HL-60 (cell line): ENCODE data around the gene KPRP.

ENCODE experiments used
- CTCF ChIP-seq: IDR thresholded peaks from one replicate; pipeline ENCODE4 v1.5.1; 2011; ENCODE audit warnings: low read length, control low read depth, inconsistent platforms; ENCODE audit not compliant: insufficient read depth
- GABPA ChIP-seq: IDR thresholded peaks from 2 replicates; pipeline ENCODE4 v1.6.1; 2012; ENCODE audit warnings: low read depth
- POLR2AphosphoS5 ChIP-seq: IDR thresholded peaks from 2 replicates; pipeline ENCODE4 v1.6.1; 2012; ENCODE audit warnings: low read depth
- REST ChIP-seq: IDR thresholded peaks from 2 replicates; pipeline ENCODE4 v1.6.1; 2012; ENCODE audit warnings: low read depth; ENCODE audit not compliant: insufficient replicate concordance
- SPI1 ChIP-seq: IDR thresholded peaks from 2 replicates; pipeline ENCODE4 v1.6.1; 2012; ENCODE audit warnings: low read depth, mild to moderate bottlenecking, borderline replicate concordance

GRCh38 chr1:152806576-152806975 lies 48.8 kb downstream of the KPRP start, which contains the start of gene LCE1C:
- TF ChIP-seq REST = no peak
- TF ChIP-seq CTCF = no peak
- TF ChIP-seq SPI1 = no peak
- TF ChIP-seq GABPA = no peak
- TF ChIP-seq POLR2AphosphoS5 = no peak
